GM21825 (cell line): ENCODE data around the gene DPYD.

ENCODE experiments used
- ATAC-seq: cut with Tn5 transposase; IDR thresholded peaks from one replicate; pipeline ENCODE4 v1.9.1; 2021; ENCODE audit warnings: mild to moderate bottlenecking, moderate library complexity; ENCODE audit not compliant: unreplicated experiment

The DPYD gene

GRCh38 chr1:97560714-97561113, 360.1 kb downstream of the DPYD start:
- no peak for ATAC-seq

DNA sequence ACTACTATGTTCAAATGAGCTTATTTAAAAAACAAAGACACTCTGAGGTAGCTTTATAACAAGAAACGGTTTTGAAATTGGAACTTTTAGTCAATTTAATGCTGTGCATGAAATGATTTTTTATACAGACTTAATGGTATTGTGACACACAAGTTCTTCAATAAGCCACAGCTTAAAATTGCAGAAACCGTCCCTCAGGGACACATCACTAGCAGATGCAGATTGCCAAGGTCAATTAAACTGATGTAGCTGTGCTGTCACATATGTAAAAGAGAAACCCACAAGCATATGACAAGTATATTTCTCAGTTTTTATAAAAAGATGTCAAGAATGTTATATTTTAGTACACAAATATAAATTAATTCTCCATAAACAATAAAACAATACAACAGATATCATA, 366.9 kb downstream of the DPYD start:
- ATAC-seq, result no peak

DNA sequence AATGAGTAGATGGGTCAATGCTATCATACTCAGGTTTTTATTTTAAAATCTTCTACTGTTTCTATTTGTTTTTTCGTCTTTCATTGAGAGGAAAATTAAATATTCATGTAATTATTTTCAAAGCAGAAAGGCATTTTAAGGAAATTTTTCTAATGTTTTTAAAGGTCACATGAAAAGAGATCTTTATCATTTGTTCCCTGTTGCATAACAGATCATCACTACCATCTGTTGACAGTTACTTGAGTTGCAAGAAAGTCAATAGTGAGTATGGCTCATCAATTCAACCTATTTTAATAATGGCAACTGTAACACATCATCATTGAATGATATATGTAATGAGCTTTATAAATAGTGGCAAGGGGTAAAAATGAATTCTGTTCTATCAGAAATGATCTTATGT, 369.7 kb downstream of the DPYD start:
- ATAC-seq, result no peak

DNA sequence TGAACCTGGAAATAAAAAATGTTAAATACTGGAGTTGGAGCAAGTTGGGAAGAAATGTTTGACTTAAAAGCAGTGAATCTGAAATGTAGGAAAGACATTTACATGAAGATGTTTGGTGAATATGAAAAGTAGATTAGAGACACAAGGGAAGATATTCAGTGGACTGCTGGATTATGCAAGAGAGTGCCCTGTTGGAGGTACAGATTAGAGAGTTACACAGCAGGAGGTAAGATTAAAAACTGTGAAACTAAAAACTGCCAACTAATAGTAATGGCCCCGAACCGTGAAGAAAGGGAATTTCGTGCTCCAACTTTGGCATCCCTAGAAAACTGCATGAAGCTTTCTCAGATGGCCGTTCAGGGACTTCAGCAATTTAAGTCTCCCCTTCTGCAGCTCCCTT, 375.4 kb downstream of the DPYD start:
- ATAC-seq, result no peak

DNA sequence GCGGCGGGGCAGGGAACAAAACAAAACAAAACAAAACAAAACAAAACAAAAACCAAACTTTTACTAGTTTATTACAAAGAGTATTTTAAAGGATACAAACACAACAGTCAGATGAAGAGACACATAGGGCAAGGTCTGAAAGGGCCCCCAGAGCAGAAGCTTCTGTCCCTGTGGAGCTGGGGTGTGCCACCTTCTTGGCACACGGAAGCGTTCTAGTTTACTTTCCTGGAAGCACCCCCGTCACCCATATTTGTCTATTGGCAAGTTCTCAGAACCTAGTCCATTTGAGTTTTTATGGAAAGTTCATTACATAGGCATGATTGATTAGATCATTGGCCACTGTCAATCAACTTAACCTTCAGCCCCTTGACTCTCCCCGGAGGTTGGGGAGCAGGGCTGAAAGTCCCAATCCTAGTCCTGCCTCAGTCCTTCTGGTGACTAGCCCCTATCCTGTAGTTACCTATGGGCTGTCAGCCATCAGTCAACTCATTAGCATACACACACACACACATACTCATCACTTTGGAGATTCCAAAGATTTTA, 380.4 kb downstream of the DPYD start:
- no peak for ATAC-seq

DNA sequence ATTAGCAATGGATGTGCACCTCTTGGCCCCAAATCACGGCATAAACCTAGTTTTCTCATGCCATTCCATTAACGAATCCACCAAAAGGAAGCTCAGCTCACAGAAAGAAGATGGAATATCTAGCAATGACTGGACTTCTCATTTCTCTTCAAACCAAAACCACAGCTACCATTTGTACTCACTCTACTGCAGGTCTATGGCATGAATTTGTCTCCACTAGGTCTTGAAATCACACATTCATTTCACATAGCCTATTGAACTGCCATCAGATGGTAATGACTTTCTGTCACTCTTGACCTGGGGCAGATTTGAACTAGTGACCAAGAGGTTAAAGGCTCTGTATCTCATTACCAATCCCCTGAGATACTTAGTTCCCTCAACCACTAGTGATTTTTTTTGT, 382.7 kb downstream of the DPYD start:
- no peak for ATAC-seq

DNA sequence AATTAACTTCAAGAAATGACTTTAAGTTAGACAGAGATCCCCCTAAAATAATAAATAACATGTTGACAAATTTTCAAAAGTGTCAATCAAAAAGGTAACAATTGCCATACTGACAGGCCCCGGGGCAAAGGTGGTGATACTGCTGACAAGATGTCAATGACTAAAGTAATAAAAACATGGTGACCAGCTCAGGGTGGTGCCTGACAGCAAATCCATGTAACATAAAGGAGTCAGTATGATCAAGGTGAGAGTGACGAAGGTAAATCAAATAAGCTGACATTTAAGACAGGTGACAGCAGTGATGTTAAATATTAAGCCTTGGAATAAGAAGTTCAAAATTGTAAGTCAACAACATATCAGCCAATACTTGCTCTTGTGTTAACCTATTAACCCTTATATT, 387.5 kb downstream of the DPYD start:
- ATAC-seq, result no peak

GRCh38 chr1:97529600-97529999, 391.2 kb downstream of the DPYD start:
- no peak for ATAC-seq

GRCh38 chr1:97524211-97524610, 396.6 kb downstream of the DPYD start:
- ATAC-seq, result no peak

- ATAC-seq, result no peak
Measured at GRCh38 chr1:97516588-97516987, 404.2 kb downstream of the DPYD start.

DNA sequence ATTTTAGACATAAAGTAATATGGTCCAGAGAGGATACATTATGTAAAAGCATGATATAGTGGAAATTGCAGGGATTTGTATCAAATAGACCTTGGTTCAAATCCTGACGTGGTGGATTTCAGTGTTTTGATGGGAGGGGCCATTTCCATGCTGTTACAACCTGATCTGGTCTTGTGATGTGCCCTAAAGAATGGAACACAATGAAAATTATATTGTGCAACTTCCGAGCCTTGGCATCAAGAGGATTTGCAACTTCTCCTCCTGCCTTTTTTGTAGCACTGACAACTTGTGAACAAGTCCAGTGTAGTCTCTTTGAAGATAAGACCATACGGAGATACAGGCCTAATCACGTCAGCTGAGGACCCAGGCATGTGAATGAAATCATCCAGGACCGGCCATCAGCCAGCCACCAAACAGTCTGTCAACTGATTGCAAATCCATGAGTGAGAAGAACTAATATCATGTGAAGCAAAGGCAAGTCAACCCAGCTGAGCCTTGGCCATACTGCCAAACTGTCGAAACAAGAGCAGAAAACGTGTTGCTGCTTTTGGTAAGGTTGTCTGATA, 412.1 kb downstream of the DPYD start:
- ATAC-seq, result no peak

GRCh38 chr1:97507863-97508262, 413.0 kb downstream of the DPYD start:
- ATAC-seq, result no peak

DNA sequence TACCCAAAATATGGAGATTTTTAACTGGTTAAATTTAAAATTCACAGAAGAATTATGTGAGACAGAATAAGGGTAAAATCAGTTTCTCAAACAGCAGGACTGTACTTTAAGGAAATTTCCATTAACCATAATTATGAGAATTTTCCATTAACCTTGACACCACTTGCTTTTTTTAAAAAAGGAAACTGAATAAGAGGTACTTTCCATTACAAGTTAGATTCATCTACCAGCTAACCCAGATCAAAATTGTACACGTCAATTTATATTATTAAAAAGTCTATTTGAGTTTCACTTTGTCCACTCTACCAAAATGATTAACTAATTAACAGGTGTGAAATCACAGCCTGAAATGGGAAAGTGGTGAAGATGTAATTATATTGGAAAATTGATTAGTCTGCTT, 414.5 kb downstream of the DPYD start:
- ATAC-seq, result no peak

DNA sequence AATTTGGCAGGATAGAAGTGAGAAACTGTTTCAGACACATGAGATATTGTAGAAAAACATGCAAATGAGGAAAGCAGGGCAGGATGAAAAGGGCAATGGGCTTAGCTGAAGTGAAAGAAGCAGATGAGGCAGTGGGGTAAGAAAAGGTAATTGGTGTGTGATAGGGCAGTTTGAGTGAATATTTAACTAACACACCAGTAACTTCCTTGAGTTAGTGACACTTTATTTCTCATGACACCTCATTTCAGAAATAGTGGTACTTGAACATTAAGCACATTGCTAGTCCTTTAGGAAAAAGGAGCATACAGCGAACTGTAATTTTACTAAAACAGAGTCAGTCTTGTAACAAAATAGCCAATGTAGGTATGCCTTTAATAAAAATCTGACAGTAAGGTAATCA, 415.0 kb downstream of the DPYD start:
- peak; percentile 98 for ATAC-seq

DNA sequence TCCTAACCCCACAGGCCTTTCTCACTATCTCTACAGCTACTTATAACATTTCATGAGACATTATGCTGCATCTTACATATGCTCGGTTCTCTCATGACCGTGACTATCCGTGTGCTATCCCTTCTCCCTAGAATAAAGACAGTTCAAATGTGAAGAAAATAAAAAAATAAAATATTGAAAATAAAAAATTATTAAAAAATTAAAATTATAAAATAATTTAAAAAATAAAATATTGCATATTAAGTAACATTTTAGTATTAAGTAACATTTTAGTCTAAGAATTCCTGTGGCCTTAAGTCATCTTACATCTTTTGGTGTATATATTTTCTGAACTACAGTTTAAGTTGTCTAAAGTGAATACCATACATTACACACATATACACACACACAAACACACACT, 415.5 kb downstream of the DPYD start:
- peak; percentile 19 for ATAC-seq

GRCh38 chr1:97502360-97502759, 418.5 kb downstream of the DPYD start:
- no peak for ATAC-seq

GRCh38 chr1:97501628-97502027, 419.2 kb downstream of the DPYD start:
- no peak for ATAC-seq

- no peak for ATAC-seq
Measured at GRCh38 chr1:97500760-97501159, 420.1 kb downstream of the DPYD start.

- no peak for ATAC-seq
Measured at GRCh38 chr1:97499667-97500066, 421.2 kb downstream of the DPYD start.

DNA sequence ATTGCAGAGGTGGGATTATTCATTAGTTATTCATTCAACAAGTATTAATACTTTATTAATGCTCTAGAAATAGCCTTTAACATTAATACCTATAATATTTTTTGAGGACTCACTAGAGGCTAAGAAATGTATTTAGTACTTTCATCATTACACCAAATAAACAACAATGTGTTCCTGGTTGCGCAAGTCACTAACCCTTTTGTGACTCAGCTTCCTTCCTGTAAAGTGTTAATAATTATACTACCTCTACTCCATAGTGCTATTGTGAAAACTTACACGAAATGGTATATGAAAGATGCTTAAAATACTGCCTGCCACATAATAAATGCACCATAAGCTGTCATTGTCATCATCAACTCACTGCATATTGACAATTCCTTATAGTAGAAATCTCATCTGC, 431.0 kb downstream of the DPYD start:
- ATAC-seq, result peak; percentile 79

- ATAC-seq, result no peak
Measured at GRCh38 chr1:97488530-97488929, 432.3 kb downstream of the DPYD start.

DNA sequence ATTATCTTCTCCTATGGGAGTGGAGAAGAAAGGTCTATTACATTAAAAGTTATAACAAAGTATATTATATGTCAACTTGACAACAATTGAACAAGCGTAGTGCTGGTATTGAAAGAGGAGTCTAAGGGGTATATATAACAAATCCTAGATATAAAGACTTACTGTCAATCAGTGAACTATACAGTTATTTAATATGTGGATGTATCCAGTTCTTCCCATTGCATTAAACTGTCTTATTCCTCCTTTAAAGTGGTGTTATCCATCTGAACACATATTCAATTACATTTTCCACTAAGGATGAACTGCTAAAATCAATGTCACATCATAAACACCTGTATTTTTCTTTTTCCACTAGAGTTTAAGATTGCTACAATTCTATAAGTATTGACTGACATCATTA, 438.8 kb downstream of the DPYD start:
- no peak for ATAC-seq

DNA sequence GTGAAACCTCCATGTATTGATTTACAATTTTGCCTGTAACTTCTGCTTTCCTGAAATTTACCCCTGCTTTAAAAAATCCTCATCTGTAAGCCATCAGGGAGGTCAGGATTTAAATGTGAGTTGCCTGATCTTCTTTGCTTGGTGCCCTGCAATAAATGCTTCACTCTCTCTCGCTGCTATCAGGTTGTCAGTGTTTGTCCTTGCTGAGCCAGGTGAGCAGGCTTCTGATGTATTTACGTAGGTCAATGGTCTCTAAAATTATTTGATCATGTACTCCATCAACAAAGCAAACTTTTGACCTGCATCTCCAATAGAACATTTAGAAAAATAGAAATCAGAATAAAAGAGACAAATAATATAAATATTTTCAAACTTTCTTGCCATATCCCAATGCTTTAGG, 453.4 kb downstream of the DPYD start:
- ATAC-seq, result no peak
